K562 (cell line): ENCODE results near the gene GRIK2. TPM values are rescaled to one million over a fixed set of nuclear protein-coding genes. Genes with fewer than 3 reads are reported as not detected.

Experiments used
- CC2D1A ChIP-seq: fragments of 450-650 bp; IDR thresholded peaks from 2 replicates; pipeline ENCODE4 v1.6.1; 2017; ENCODE audit warnings: mild to moderate bottlenecking
- polyA plus RNA-seq, 8 experiments: library from polyadenylated mRNA; depleted of rRNA in 4 of 8; stranded (reverse) in 5 of 8; unstranded in 3 of 8; fragments of >200 nt; fragmentation: Nextera tagmentation in 2 of 8; fragmentation: Illumina TruSeq in 1 of 8; extraction: Ambion mirVana in 2 of 8; extraction: Trizol in 1 of 8; gene quantifications; 2 replicates each; pipeline versions ENCODE4 v1.2.1 to v1.2.3, GENCODE V29; 2011 to 2014; ENCODE audit warnings: inconsistent platforms in 1 of 8, missing spikeins in 1 of 8
- total RNA-seq, 7 experiments: library from RNA; depleted of rRNA in 6 of 7; stranded (reverse); fragments of >200 nt in 6 of 7; fragmentation: Illumina TruSeq in 2 of 7; extraction: Trizol in 2 of 7; gene quantifications; 2 replicates each; pipeline versions ENCODE4 v1.2.1 to v1.2.3, GENCODE V29; 2011 to 2021; ENCODE audit warnings: low replicate concordance in 1 of 7
- TF ChIP-seq, protein P1 (sequence below), 2 experiments: fragments of 450-650 bp; IDR thresholded peaks; 2 replicates each; pipeline ENCODE4 v1.6.1; 2016; ENCODE audit warnings: mild to moderate bottlenecking in 2 of 2, borderline replicate concordance in 1 of 2, low read depth in 1 of 2, moderate library complexity in 1 of 2
- TF ChIP-seq, protein P2 (sequence below): sonication (generic); formaldehyde crosslinking; IDR thresholded peaks from 2 replicates; pipeline ENCODE4 v1.8.1; 2023; ENCODE audit warnings: mild to moderate bottlenecking, missing genetic modification reagents
- TF ChIP-seq, protein P3 (sequence below): fragments of 250-450 bp; sonication (Bioruptor Pico); IDR thresholded peaks from 2 replicates; pipeline ENCODE4 v1.5.0; 2021; ENCODE audit warnings: mild to moderate bottlenecking, moderate library complexity
- TF ChIP-seq, protein P4 (sequence below): fragments of 250-450 bp; sonication (Bioruptor Pico); IDR thresholded peaks from 2 replicates; pipeline ENCODE4 v1.5.0; 2020; ENCODE audit warnings: mild to moderate bottlenecking, borderline replicate concordance

GRIK2 gene
- total and polyA plus RNA-seq, 9 of the 15 experiments (the other 6 are each of a cell fraction or from before 2014, with no cell fraction given), result not detected

DNA sequence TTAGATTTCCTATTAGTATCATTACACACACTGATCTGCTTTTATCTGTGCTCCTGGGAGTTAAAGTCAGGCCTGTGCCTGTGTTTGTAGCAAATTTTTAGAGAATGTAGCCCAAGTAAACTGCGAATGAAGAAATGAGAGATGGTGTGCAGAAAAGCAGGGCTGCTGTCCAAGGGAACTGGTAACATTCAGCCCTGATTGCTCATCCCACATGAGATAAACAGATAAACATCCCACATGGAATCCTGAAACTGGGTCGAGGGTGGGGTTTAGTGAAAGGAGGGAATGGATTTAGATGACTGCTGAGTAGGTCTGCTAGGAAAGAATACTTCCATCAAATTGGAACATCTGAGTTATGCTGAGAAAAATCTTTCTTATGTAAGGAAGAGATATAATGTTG, 69.1 kb downstream of the GRIK2 start (continued):
- TF ChIP-seq, protein P1, sequence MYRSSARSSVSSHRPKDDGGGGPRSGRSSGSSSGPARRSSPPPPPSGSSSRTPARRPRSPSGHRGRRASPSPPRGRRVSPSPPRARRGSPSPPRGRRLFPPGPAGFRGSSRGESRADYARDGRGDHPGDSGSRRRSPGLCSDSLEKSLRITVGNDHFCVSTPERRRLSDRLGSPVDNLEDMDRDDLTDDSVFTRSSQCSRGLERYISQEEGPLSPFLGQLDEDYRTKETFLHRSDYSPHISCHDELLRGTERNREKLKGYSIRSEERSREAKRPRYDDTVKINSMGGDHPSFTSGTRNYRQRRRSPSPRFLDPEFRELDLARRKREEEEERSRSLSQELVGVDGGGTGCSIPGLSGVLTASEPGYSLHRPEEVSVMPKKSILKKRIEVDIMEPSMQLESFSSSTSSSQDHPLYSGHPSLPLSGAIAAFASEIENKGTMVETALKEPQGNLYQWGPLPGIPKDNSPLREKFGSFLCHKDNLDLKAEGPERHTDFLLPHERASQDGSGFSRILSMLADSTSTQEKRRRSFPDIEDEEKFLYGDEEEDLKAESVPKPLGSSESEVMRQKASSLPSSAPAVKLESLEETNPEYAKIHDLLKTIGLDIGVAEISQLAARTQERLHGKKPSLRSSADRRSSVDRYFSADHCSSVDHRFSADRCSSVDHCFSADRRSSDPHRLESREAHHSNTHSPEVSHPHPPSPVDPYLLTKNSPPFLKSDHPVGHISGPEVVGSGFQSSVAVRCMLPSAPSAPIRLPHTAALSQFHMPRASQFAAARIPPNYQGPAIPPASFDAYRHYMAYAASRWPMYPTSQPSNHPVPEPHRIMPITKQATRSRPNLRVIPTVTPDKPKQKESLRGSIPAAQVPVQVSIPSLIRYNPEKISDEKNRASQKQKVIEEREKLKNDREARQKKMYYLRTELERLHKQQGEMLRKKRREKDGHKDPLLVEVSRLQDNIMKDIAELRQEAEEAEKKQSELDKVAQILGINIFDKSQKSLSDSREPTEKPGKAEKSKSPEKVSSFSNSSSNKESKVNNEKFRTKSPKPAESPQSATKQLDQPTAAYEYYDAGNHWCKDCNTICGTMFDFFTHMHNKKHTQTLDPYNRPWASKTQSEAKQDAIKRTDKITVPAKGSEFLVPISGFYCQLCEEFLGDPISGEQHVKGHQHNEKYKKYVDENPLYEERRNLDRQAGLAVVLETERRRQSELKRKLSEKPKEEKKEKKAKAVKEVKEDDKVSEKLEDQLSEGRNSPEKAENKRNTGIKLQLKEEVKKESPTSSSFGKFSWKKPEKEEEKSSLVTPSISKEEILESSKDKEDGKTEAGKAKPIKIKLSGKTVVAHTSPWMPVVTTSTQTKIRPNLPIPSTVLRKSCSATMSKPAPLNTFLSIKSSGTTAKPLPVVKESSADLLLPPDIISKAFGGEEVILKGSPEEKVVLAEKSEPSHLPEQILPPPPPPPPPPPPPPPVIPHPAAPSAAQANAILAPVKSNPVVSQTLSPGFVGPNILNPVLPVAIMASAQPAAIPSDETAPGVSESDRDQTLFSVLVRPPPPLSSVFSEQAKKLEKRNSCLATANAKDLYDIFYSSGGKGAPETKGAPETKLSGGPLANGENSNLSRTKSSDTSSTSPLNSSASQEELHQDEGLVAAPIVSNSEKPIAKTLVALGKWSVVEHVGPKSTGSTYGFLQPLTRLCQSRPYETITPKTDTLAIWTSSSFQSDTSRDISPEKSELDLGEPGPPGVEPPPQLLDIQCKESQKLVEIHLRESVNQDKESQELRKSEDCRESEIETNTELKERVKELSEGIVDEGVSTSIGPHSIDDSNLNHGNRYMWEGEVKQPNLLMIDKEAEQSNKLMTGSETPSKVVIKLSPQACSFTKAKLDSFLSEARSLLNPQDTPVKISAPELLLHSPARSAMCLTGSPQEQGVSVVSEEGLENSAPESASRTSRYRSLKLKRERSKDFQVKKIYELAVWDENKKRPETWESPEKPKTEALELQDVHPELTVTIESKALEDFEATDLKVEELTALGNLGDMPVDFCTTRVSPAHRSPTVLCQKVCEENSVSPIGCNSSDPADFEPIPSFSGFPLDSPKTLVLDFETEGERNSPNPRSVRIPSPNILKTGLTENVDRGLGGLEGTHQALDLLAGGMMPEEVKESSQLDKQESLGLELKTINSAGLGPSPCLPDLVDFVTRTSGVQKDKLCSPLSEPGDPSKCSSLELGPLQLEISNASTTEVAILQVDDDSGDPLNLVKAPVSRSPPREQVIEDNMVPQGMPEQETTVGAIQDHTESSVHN (IDR thresholded peaks at IDR 0.05; ENCODE audit: borderline replicate concordance in 1 of 2, low read depth in 1 of 2), result no peak
- TF ChIP-seq, protein P2, sequence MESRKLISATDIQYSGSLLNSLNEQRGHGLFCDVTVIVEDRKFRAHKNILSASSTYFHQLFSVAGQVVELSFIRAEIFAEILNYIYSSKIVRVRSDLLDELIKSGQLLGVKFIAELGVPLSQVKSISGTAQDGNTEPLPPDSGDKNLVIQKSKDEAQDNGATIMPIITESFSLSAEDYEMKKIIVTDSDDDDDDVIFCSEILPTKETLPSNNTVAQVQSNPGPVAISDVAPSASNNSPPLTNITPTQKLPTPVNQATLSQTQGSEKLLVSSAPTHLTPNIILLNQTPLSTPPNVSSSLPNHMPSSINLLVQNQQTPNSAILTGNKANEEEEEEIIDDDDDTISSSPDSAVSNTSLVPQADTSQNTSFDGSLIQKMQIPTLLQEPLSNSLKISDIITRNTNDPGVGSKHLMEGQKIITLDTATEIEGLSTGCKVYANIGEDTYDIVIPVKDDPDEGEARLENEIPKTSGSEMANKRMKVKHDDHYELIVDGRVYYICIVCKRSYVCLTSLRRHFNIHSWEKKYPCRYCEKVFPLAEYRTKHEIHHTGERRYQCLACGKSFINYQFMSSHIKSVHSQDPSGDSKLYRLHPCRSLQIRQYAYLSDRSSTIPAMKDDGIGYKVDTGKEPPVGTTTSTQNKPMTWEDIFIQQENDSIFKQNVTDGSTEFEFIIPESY, result no peak
- TF ChIP-seq, protein P3, sequence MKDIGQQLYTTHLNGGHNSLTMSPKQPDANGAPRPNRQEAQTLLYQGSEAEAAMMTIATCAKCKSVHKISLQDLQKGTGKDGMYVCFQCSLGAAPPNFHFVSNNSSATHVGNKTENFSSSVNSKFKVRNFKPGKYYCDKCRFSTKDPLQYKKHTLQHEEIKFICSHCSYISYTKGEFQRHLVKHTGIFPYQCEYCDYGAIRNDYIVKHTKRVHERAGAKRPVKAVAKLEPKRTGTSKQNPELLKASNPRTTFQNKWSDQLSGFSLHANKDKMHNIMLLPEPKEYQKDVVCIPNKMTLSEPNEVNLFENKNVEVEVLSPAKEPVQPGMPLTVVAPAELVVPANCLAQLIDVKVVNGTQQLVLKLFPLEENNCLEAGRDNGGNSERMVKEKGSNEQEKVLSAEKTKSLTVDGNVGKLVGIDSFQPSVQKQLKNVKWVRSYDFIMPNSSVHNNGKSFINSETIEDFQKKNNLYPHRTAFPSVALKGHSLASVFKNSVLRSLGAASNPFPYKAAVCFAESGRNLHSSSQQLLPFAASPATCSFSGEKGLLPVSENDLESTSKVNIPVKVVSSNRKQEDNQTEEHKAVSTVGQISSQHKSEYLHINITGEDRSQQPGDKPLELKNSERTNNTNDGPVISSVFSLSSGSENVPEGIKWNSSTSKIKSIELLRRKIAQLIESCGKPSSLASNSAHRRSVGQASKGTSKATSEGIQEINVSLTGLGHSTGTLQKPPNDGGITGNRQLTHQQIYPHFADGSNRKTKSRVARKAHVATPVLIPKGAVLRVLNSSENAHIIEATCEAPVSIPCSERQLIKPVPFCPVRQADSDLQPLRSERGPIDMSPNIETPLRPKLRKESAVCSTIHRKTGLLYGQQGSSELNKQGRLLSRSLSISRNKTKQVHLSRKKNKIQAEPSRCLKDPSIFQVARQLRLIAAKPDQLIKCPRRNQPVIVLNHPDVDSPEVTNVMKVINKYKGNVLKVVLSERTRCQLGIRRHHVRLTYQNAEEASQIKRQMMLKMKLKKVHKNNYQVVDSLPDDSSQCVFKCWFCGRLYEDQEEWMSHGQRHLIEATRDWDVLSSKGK (CRISPR knock-in tag), result no peak
- TF ChIP-seq CC2D1A, result no peak
- TF ChIP-seq, protein P4, sequence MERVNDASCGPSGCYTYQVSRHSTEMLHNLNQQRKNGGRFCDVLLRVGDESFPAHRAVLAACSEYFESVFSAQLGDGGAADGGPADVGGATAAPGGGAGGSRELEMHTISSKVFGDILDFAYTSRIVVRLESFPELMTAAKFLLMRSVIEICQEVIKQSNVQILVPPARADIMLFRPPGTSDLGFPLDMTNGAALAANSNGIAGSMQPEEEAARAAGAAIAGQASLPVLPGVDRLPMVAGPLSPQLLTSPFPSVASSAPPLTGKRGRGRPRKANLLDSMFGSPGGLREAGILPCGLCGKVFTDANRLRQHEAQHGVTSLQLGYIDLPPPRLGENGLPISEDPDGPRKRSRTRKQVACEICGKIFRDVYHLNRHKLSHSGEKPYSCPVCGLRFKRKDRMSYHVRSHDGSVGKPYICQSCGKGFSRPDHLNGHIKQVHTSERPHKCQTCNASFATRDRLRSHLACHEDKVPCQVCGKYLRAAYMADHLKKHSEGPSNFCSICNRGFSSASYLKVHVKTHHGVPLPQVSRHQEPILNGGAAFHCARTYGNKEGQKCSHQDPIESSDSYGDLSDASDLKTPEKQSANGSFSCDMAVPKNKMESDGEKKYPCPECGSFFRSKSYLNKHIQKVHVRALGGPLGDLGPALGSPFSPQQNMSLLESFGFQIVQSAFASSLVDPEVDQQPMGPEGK (CRISPR knock-in tag), result no peak
